GM12873 (cell line): Measurements from ENCODE around the gene SETD3.

ENCODE experiments used
- CTCF ChIP-seq: IDR thresholded peaks from 2 replicates; pipeline ENCODE4 v1.5.1; 2012; ENCODE audit warnings: low read depth, mild to moderate bottlenecking, moderate library complexity, low read length, control low read depth; ENCODE audit not compliant: insufficient read depth; ENCODE audit errors: missing control alignments

Gene SETD3

GRCh38 chr14:99479906-99480869, at the start of gene SETD3:
SETD3 (minus strand) TSS chr14:99480859; CDS start chr14:99465805, 15,054 bp downstream.
- TF ChIP-seq CTCF = no peak

GRCh38 chr14:99529899-99530298, 49.2 kb upstream of the SETD3 start:
- TF ChIP-seq CTCF = no peak

GRCh38 chr14:99527427-99528076, 46.9 kb upstream of the SETD3 start:
- TF ChIP-seq CTCF = no peak

- no peak for TF ChIP-seq CTCF
Observed at GRCh38 chr14:99527026-99527425, 46.4 kb upstream of the SETD3 start.

GRCh38 chr14:99525699-99526080, 45.0 kb upstream of the SETD3 start:
- TF ChIP-seq CTCF = no peak

- no peak for TF ChIP-seq CTCF
Observed at GRCh38 chr14:99524804-99525698, 44.4 kb upstream of the SETD3 start.

- no peak for TF ChIP-seq CTCF
Observed at GRCh38 chr14:99524091-99524661, 43.5 kb upstream of the SETD3 start.
